ENCODE data around the gene SLC8B1. TPM values are rescaled to one million over a fixed set of nuclear protein-coding genes. Genes with fewer than 3 reads are reported as not detected.

The SLC8B1 gene
- total RNA-seq, 2 experiments from 2014 or later: 85.3 to 92.7 TPM

DNA sequence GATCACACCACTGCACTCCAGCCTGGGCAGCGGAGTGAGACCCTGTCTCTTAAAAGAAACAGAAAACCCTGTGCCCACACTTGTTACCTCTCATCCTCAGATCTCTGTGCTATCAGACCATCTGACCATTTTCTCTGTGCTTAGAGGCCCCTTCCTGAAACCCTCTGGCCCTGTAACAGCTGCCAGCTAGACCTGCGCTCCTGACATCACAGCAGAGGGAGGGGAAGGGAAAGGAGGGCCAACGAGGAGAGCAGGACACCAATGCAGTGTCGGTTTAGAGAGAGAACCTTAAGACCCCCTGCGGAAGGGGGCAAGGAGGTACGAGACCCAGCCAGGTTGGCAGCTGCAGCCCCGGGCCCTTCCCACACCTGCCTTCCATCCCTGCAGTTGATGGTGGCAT lies 42.4 kb downstream of the SLC8B1 start:
- Mint-ChIP-seq H3K9me3 (no peaks in the 10 kb centered on the region), H3K27ac (peak overlapping the region; percentile 25), H3K4me1 (ENCODE audit: low read depth) (no peaks in the 10 kb centered on the region), H3K36me3 (ENCODE audit: low read depth) (peaks cover 75% of the 10 kb centered on the region), H3K4me3 (no peak overlapping the region), H3K27me3 (no peaks in the 10 kb centered on the region)
- Histone ChIP-seq H3K9me3 (ENCODE audit: control insufficient read depth in 1 of 2, insufficient read depth in 1 of 2, low read length in 2 of 2) (no peaks in the 10 kb centered on the region), H3K4me1 (ENCODE audit: insufficient read depth, low read length) (no peaks in the 10 kb centered on the region), H3K27me3 (ENCODE audit: control insufficient read depth in 1 of 2, insufficient read depth in 2 of 2, low read length in 2 of 2) (no peaks in the 10 kb centered on the region), H3K27ac (ENCODE audit: low read depth in 1 of 2, low read length in 2 of 2) (no peak overlapping the region), H3K36me3 (ENCODE audit: insufficient read depth, low read length) (peaks cover 63% of the 10 kb centered on the region), H3K4me3 (ENCODE audit: low read length) (no peak overlapping the region)
- DNase-seq: no peak
- ChIA-PET POLR2A (no interaction called here), CTCF (no interaction called here)
- TF ChIP-seq CTCF (IDR thresholded peaks at IDR 0.05): no peak
- ATAC-seq (ENCODE audit: poor library complexity): no peak
- intact Hi-C loops (cut with DNase I, micrococcal nuclease): no loop called here

GRCh38 chr12:113292091-113292490 lies 42.8 kb downstream of the SLC8B1 start:
- intact Hi-C loops (cut with DNase I, micrococcal nuclease): no loop called here
- no peaks in the 10 kb centered on the region for H3K27me3 ChIP-seq (ENCODE audit: control insufficient read depth in 1 of 2, insufficient read depth in 2 of 2, low read length in 2 of 2)
- TF ChIP-seq CTCF (IDR thresholded peaks at IDR 0.05): no peak
- no peaks in the 10 kb centered on the region for H3K9me3 Mint-ChIP-seq
- H3K9me3 ChIP-seq (ENCODE audit: control insufficient read depth in 1 of 2, insufficient read depth in 1 of 2, low read length in 2 of 2): no peaks in the 10 kb centered on the region
- H3K4me3 Mint-ChIP-seq: no peak overlapping the region
- ChIA-PET CTCF (no interaction called here), POLR2A (no interaction called here)
- H3K4me1 Mint-ChIP-seq (ENCODE audit: low read depth): no peaks in the 10 kb centered on the region
- H3K27ac Mint-ChIP-seq: peak overlapping the region; percentile 25
- no peaks in the 10 kb centered on the region for H3K4me1 ChIP-seq (ENCODE audit: insufficient read depth, low read length)
- ATAC-seq (ENCODE audit: poor library complexity): no peak
- H3K27me3 Mint-ChIP-seq: no peaks in the 10 kb centered on the region
- H3K36me3 Mint-ChIP-seq (ENCODE audit: low read depth): peaks cover 74% of the 10 kb centered on the region
- no peak for DNase-seq
- peaks cover 65% of the 10 kb centered on the region for H3K36me3 ChIP-seq (ENCODE audit: insufficient read depth, low read length)
- H3K4me3 ChIP-seq (ENCODE audit: low read length): no peak overlapping the region
- H3K27ac ChIP-seq (ENCODE audit: low read depth in 1 of 2, low read length in 2 of 2): no peak overlapping the region

DNA sequence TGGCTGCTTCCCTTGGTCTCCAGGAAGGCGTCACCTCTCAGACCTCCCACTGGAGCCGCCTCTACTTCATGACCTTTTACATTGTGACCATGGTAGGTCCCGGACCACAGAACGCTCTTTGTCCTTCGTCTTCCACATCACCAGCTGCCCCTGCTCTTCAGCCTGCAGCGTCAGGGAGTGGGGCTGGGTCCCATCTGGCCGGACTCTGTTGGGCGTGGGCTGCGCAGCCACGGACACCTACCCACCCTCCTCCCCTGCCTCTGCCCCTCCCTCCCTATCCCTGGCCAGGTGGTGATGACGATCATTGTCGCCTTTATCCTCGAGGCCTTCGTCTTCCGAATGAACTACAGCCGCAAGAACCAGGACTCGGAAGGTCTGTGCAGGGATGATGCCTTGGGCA lies 43.3 kb downstream of the SLC8B1 start:
- intact Hi-C loops (cut with DNase I, micrococcal nuclease): no loop called here
- peak overlapping the region; percentile 25 for H3K27ac Mint-ChIP-seq
- no peaks in the 10 kb centered on the region for H3K9me3 Mint-ChIP-seq
- H3K4me1 Mint-ChIP-seq (ENCODE audit: low read depth): no peaks in the 10 kb centered on the region
- ATAC-seq (ENCODE audit: poor library complexity): no peak
- POLR2A ChIA-PET: no interaction called here
- peaks cover 69% of the 10 kb centered on the region for H3K36me3 Mint-ChIP-seq (ENCODE audit: low read depth)
- Histone ChIP-seq H3K36me3 (ENCODE audit: insufficient read depth, low read length) (peaks cover 63% of the 10 kb centered on the region), H3K27me3 (ENCODE audit: control insufficient read depth in 1 of 2, insufficient read depth in 2 of 2, low read length in 2 of 2) (no peaks in the 10 kb centered on the region), H3K9me3 (ENCODE audit: control insufficient read depth in 1 of 2, insufficient read depth in 1 of 2, low read length in 2 of 2) (no peaks in the 10 kb centered on the region), H3K4me3 (ENCODE audit: low read length) (no peak overlapping the region), H3K27ac (ENCODE audit: low read depth in 1 of 2, low read length in 2 of 2) (no peak overlapping the region), H3K4me1 (ENCODE audit: insufficient read depth, low read length) (no peaks in the 10 kb centered on the region)
- no peak overlapping the region for H3K4me3 Mint-ChIP-seq
- H3K27me3 Mint-ChIP-seq: no peaks in the 10 kb centered on the region
- CTCF ChIA-PET: no interaction called here
- TF ChIP-seq CTCF (IDR thresholded peaks at IDR 0.05): no peak
- DNase-seq: no peak
